Measurements from ENCODE around the gene STX18. TPM values are rescaled to one million over a fixed set of nuclear protein-coding genes. Genes with fewer than 3 reads are reported as not detected.

The STX18 gene
- total RNA-seq, 1 donor from 2014 or later, result 33.9 TPM

DNA sequence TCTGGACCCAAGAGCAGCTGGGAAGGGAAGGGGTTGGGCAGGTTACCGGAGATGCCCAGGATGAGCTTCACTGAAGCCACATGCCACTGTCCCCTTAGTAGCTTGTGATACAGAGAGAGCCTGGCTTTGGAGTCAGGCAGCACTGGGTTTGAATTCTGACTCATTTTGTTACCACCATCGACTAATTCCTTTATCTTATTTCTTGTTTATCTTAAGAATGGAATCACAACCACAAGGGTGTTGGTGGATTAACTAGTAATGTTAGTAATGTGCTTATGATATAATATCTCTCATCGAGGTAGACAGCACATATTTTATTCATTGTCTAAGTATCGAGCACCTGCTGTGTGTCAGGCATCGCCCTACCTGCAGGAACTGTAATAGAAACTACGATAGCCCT is 17.7 kb upstream of the STX18 start:
- no peak overlapping the region for H3K9ac ChIP-seq
- DNase-seq (ENCODE audit: low spot score), result no peak
- H3K36me3 ChIP-seq, result no peaks in the 10 kb centered on the region
- peaks cover 10% of the 10 kb centered on the region for H4K20me1 ChIP-seq (ENCODE audit: low read depth)
- no peaks in the 10 kb centered on the region for H3K4me1 ChIP-seq
- no peak overlapping the region for H2AFZ ChIP-seq (replicated peaks)
- H3K27ac ChIP-seq, result no peak overlapping the region
- TF ChIP-seq CTCF (IDR thresholded peaks at IDR 0.05) (no peak), EZH2 (IDR thresholded peaks at IDR 0.05) (no peak), EZH2phosphoT487 (IDR thresholded peaks at IDR 0.05) (no peak)
- Mint-ChIP-seq H3K4me3 (no peak overlapping the region), H3K27me3 (ENCODE audit: insufficient read depth, low read depth) (peaks cover 2% of the 10 kb centered on the region), H3K9me3 (no peaks in the 10 kb centered on the region), H3K4me1 (peaks cover 28% of the 10 kb centered on the region), H3K27ac (no peak overlapping the region), H3K36me3 (peaks cover 10% of the 10 kb centered on the region)
- H3K4me3 ChIP-seq, result no peak overlapping the region
- H3F3A ChIP-seq (ENCODE audit: low read depth), result no peaks in the 10 kb centered on the region
- no peaks in the 10 kb centered on the region for H3K27me3 ChIP-seq
- no peaks in the 10 kb centered on the region for H3K9me3 ChIP-seq (ENCODE audit: low read depth)
- no peaks in the 10 kb centered on the region for H3K79me2 ChIP-seq (ENCODE audit: low read depth)
- no peak overlapping the region for H3K4me2 ChIP-seq

DNA sequence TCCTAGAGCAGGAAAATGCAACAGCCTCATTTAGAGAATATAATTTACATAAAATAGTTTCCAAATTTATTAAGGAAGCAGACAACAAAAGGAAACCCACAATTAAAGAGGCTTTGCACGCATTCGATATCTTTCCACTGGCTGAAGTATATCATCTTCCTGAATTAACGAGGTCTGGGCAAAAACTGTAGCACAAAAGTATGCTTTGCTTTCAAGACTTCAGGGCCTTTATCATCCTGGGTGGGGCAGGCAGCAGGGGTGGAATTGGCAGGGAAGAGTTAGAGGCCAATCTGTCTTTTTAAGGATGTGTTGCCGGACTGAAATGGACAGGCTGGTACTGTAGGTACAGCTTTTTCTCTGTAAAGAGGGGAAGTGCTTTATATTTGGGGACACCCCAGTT is 17.0 kb upstream of the STX18 start:
- Histone ChIP-seq H3K9ac (no peak overlapping the region), H3K4me2 (no peak overlapping the region), H3K9me3 (ENCODE audit: low read depth) (no peaks in the 10 kb centered on the region), H3K4me3 (no peak overlapping the region), H3F3A (ENCODE audit: low read depth) (no peaks in the 10 kb centered on the region), H2AFZ (replicated peaks) (no peak overlapping the region), H3K4me1 (no peaks in the 10 kb centered on the region), H3K27ac (no peak overlapping the region), H3K36me3 (no peaks in the 10 kb centered on the region), H3K27me3 (no peaks in the 10 kb centered on the region), H3K79me2 (ENCODE audit: low read depth) (no peaks in the 10 kb centered on the region), H4K20me1 (ENCODE audit: low read depth) (peaks cover 10% of the 10 kb centered on the region)
- H3K36me3 Mint-ChIP-seq, result peaks cover 15% of the 10 kb centered on the region
- no peak overlapping the region for H3K4me3 Mint-ChIP-seq
- TF ChIP-seq EZH2 (IDR thresholded peaks at IDR 0.05) (no peak), CTCF (IDR thresholded peaks at IDR 0.05) (no peak), EZH2phosphoT487 (IDR thresholded peaks at IDR 0.05) (no peak)
- peaks cover 2% of the 10 kb centered on the region for H3K27me3 Mint-ChIP-seq (ENCODE audit: insufficient read depth, low read depth)
- no peak overlapping the region for H3K27ac Mint-ChIP-seq
- DNase-seq (ENCODE audit: low spot score), result no peak
- H3K4me1 Mint-ChIP-seq, result peaks cover 23% of the 10 kb centered on the region
- H3K9me3 Mint-ChIP-seq, result no peaks in the 10 kb centered on the region

DNA sequence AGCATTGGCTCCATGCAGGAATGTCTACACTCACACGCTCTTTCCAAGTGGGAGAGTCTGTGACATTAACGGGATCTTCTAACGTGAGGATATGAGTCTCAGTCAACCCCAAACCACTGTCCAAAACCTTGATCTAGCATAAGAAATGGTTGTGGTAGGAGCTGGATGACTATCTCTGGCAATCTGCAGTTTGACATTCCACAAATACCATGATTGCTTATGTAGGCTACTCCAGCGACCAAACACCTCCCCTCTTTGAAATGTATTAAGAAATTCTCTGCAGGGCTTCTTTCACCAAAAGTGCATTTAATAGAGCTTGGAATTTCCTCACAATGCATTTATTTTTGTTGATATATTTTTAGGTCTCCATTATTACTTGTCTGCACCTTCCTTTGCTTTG is 14.1 kb upstream of the STX18 start:
- H3K4me2 ChIP-seq, result no peak overlapping the region
- no peak overlapping the region for H3K4me3 ChIP-seq
- H3K79me2 ChIP-seq (ENCODE audit: low read depth), result no peaks in the 10 kb centered on the region
- Mint-ChIP-seq H3K9me3 (no peaks in the 10 kb centered on the region), H3K36me3 (peaks cover 33% of the 10 kb centered on the region), H3K4me3 (no peak overlapping the region), H3K4me1 (peaks cover 20% of the 10 kb centered on the region), H3K27ac (peak overlapping the region; percentile 57), H3K27me3 (ENCODE audit: insufficient read depth, low read depth) (peaks cover 2% of the 10 kb centered on the region)
- H4K20me1 ChIP-seq (ENCODE audit: low read depth), result no peaks in the 10 kb centered on the region
- H3K36me3 ChIP-seq, result no peaks in the 10 kb centered on the region
- H3K9ac ChIP-seq, result no peak overlapping the region
- DNase-seq (ENCODE audit: low spot score), result no peak
- no peak overlapping the region for H2AFZ ChIP-seq (replicated peaks)
- H3K9me3 ChIP-seq (ENCODE audit: low read depth), result no peaks in the 10 kb centered on the region
- TF ChIP-seq CTCF (IDR thresholded peaks at IDR 0.05), result no peak
- no peak for TF ChIP-seq EZH2 (IDR thresholded peaks at IDR 0.05)
- TF ChIP-seq EZH2phosphoT487 (IDR thresholded peaks at IDR 0.05), result no peak
- H3K27ac ChIP-seq, result no peak overlapping the region
- no peaks in the 10 kb centered on the region for H3K27me3 ChIP-seq
- no peaks in the 10 kb centered on the region for H3K4me1 ChIP-seq
- no peaks in the 10 kb centered on the region for H3F3A ChIP-seq (ENCODE audit: low read depth)

Data from neural progenitor cell (in vitro differentiated cells).